ENCODE data around the gene MT2A. TPM values are rescaled to one million over a fixed set of nuclear protein-coding genes. Genes with fewer than 3 reads are reported as not detected.

The MT2A gene
- total and polyA plus RNA-seq, 2 experiments from 2014 or later = 211 to 3,441 TPM

DNA sequence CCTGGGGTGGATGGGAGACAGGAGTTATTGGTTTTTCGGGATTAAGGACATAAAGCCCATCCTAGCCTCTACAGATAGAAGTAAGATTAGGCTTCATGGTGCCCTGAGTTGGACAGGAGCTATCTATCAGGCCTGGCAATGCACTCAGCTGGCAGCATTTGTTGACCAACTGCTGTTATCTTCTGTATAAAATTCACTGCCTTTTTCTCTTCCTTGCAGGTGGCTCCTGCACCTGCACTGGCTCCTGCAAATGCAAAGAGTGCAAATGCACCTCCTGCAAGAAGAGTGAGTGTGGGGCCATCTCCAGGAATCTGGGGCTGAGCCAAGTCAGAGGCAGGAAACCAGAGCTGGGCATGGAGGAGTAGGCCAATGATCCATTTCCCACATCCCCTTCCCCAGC is 30.7 kb downstream of the MT2A start:
- no peaks in the 10 kb centered on the region for H3K79me2 ChIP-seq (ENCODE audit: insufficient read depth)
- no peaks in the 10 kb centered on the region for H3K9me2 ChIP-seq (ENCODE audit: insufficient read depth)
- no peaks in the 10 kb centered on the region for H3K4me1 ChIP-seq (ENCODE audit: insufficient read depth)
- H3F3A ChIP-seq (ENCODE audit: insufficient read depth) = no peaks in the 10 kb centered on the region
- in situ Hi-C loops (cut with MboI) = no loop called here
- H3K36me3 ChIP-seq (ENCODE audit: low read depth) = no peaks in the 10 kb centered on the region
- TF ChIP-seq EZH2 (IDR thresholded peaks at IDR 0.05; ENCODE audit: insufficient read depth, poor library complexity, severe bottlenecking) = no peak
- no peak for TF ChIP-seq EZH2phosphoT487 (IDR thresholded peaks at IDR 0.05; ENCODE audit: insufficient read depth, low read depth)
- no peaks in the 10 kb centered on the region for H3K9me3 ChIP-seq (ENCODE audit: low read depth)
- no peak overlapping the region for H3K27ac ChIP-seq
- no peak overlapping the region for H3K4me3 ChIP-seq
- no peaks in the 10 kb centered on the region for H3K27me3 ChIP-seq (replicated peaks; ENCODE audit: insufficient read depth)
- H3K9ac ChIP-seq = no peak overlapping the region
- 5 to 9% methylated on average over 1 of the region's 1 CpG for WGBS, 2 experiments (ENCODE audit: low coverage in 1 of 2, low lambda C conversion rate in 2 of 2, missing lambda C conversion rate in 2 of 2)
- DNase-seq = no peak
- H3K4me2 ChIP-seq (ENCODE audit: unreplicated experiment) = peak overlapping the region; percentile 95
- H2AFZ ChIP-seq = no peak overlapping the region
- H4K20me1 ChIP-seq (ENCODE audit: insufficient read depth) = no peaks in the 10 kb centered on the region

GRCh38 chr16:56640076-56640475 is 31.7 kb downstream of the MT2A start:
- no peaks in the 10 kb centered on the region for H3K9me2 ChIP-seq (ENCODE audit: insufficient read depth)
- no peaks in the 10 kb centered on the region for H3K36me3 ChIP-seq (ENCODE audit: low read depth)
- H3K4me3 ChIP-seq = no peak overlapping the region
- 88 to 94% methylated on average over 1 of the region's 1 CpG for WGBS, 2 experiments (ENCODE audit: low coverage in 1 of 2, low lambda C conversion rate in 2 of 2, missing lambda C conversion rate in 2 of 2)
- H3K79me2 ChIP-seq (ENCODE audit: insufficient read depth) = no peaks in the 10 kb centered on the region
- no peak for DNase-seq
- H3K9ac ChIP-seq = no peak overlapping the region
- no peak overlapping the region for H2AFZ ChIP-seq
- no peaks in the 10 kb centered on the region for H3F3A ChIP-seq (ENCODE audit: insufficient read depth)
- no peak overlapping the region for H3K27ac ChIP-seq
- no peaks in the 10 kb centered on the region for H3K9me3 ChIP-seq (ENCODE audit: low read depth)
- H3K4me2 ChIP-seq (ENCODE audit: unreplicated experiment) = no peak overlapping the region
- in situ Hi-C loops (cut with MboI) = no loop called here
- H4K20me1 ChIP-seq (ENCODE audit: insufficient read depth) = no peaks in the 10 kb centered on the region
- no peaks in the 10 kb centered on the region for H3K27me3 ChIP-seq (replicated peaks; ENCODE audit: insufficient read depth)
- H3K4me1 ChIP-seq (ENCODE audit: insufficient read depth) = no peaks in the 10 kb centered on the region
- TF ChIP-seq EZH2phosphoT487 (IDR thresholded peaks at IDR 0.05; ENCODE audit: insufficient read depth, low read depth) (no peak), EZH2 (IDR thresholded peaks at IDR 0.05; ENCODE audit: insufficient read depth, poor library complexity, severe bottlenecking) (no peak)

DNA sequence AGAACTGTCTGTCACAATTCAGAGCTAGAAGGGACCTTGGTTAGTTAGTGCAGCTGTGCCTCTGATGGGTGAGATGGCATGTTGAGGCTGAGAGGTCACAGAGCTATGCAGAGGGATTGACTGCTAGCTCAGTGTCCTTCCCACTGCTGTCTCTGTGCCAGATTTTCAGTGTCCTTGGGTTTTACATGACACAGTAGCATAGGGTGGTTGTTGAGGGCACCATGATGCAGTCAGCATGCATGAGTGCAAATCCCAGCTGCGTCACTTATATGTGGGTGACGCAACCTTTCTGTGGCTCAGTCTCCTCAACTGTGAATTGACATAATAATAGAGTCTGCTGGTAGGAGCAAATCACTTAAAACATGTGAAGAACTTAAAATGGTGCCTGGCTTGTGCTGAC is 32.8 kb downstream of the MT2A start:
- no peaks in the 10 kb centered on the region for H3K27me3 ChIP-seq (replicated peaks; ENCODE audit: insufficient read depth)
- 97 to 98% methylated on average over 2 of the region's 2 CpGs for WGBS, 2 experiments (ENCODE audit: low coverage in 1 of 2, low lambda C conversion rate in 2 of 2, missing lambda C conversion rate in 2 of 2)
- no peak for TF ChIP-seq EZH2phosphoT487 (IDR thresholded peaks at IDR 0.05; ENCODE audit: insufficient read depth, low read depth)

DNA sequence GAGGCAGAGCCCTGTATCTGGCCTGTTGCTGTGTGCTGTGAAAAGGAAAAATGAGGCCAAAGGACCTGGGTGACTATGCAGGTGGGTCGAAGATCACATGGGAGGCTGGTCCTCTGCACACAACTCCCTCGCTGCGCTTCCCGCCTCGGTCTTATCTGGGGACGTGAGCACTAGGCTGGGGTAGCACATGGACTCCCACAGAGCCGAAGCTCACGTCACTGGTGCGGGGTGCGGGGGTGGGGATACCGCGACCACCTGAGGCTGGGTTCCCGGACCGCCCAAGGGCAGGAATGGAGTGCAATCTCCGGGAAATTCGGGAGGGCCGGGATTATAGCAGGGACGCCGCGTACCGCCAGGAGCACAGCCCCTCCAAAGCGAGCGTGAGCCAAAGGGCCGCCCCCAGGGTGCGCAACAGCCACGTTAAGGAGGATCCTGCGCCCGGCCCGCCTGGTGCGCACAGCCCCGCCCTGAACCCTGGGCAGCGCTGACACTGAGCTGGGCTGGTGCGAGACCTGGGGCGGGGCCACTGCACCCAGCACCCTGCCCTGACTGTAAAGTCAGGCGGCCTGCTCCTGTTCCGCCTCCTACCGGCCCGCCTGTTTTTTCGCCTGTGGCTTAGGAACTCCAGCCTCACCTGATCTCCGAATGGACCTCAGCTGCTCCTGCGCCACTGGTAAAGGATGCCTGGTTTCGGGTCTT is 34.8 kb downstream of the MT2A start:
- peak; percentile 65 for DNase-seq
- Histone ChIP-seq H3K27ac (no peak overlapping the region), H3K9ac (no peak overlapping the region), H3K27me3 (replicated peaks; ENCODE audit: insufficient read depth) (peaks cover 12% of the 10 kb centered on the region), H3K4me1 (ENCODE audit: insufficient read depth) (no peaks in the 10 kb centered on the region), H3K4me2 (ENCODE audit: unreplicated experiment) (no peak overlapping the region), H2AFZ (peak overlapping the region; percentile 56; the same call in 1 of the 2 replicates), H3K79me2 (ENCODE audit: insufficient read depth) (no peaks in the 10 kb centered on the region), H3K36me3 (ENCODE audit: low read depth) (no peaks in the 10 kb centered on the region), H3F3A (ENCODE audit: insufficient read depth) (no peaks in the 10 kb centered on the region), H3K9me3 (ENCODE audit: low read depth) (no peaks in the 10 kb centered on the region), H3K4me3 (peak overlapping the region; percentile 23), H3K9me2 (ENCODE audit: insufficient read depth) (no peaks in the 10 kb centered on the region), H4K20me1 (ENCODE audit: insufficient read depth) (no peaks in the 10 kb centered on the region)
- in situ Hi-C loops (cut with MboI) = no loop called here
- no peak for TF ChIP-seq EZH2 (IDR thresholded peaks at IDR 0.05; ENCODE audit: insufficient read depth, poor library complexity, severe bottlenecking)
- no peak for TF ChIP-seq EZH2phosphoT487 (IDR thresholded peaks at IDR 0.05; ENCODE audit: insufficient read depth, low read depth)
- 21 to 26% methylated on average over 41 to 42 of the region's 42 CpGs for WGBS, 2 experiments (ENCODE audit: low coverage in 1 of 2, low lambda C conversion rate in 2 of 2, missing lambda C conversion rate in 2 of 2)

More for the DNA sequence above, 32.8 kb downstream of the MT2A start:
- Histone ChIP-seq H3K9me3 (ENCODE audit: low read depth) (no peaks in the 10 kb centered on the region), H3K9me2 (ENCODE audit: insufficient read depth) (no peaks in the 10 kb centered on the region), H3K36me3 (ENCODE audit: low read depth) (no peaks in the 10 kb centered on the region), H4K20me1 (ENCODE audit: insufficient read depth) (no peaks in the 10 kb centered on the region), H3K79me2 (ENCODE audit: insufficient read depth) (no peaks in the 10 kb centered on the region), H2AFZ (no peak overlapping the region), H3K4me3 (no peak overlapping the region), H3K4me1 (ENCODE audit: insufficient read depth) (no peaks in the 10 kb centered on the region), H3K9ac (no peak overlapping the region), H3K27ac (no peak overlapping the region), H3K4me2 (ENCODE audit: unreplicated experiment) (no peak overlapping the region), H3F3A (ENCODE audit: insufficient read depth) (no peaks in the 10 kb centered on the region)
- in situ Hi-C loops (cut with MboI) = no loop called here
- no peak for DNase-seq

Data from GM23248 (cell line).